CD4-positive, alpha-beta T cell treated with Interleukin-10 for 1 hour (primary cell): ENCODE data around the gene ASB18.

Experiments
- DNase-seq: peaks from one replicate; pipeline ENCODE4 v3.0.0-alpha.2; 2020

Gene ASB18

GRCh38 chr2:236173036-236173728 is 91.0 kb downstream of the ASB18 start:
- no peak for DNase-seq

GRCh38 chr2:236172255-236173035 is 91.8 kb downstream of the ASB18 start:
- DNase-seq, result no peak

GRCh38 chr2:236171680-236172254 is 92.4 kb downstream of the ASB18 start:
- no peak for DNase-seq

GRCh38 chr2:236171181-236171679 is 93.0 kb downstream of the ASB18 start:
- DNase-seq, result no peak

- DNase-seq, result no peak
Measured at GRCh38 chr2:236170590-236171165, 93.5 kb downstream of the ASB18 start.

- DNase-seq, result no peak
Measured at GRCh38 chr2:236169741-236170589, 94.2 kb downstream of the ASB18 start.

GRCh38 chr2:236169151-236169721 is 95.0 kb downstream of the ASB18 start:
- DNase-seq, result no peak

- no peak for DNase-seq
Measured at GRCh38 chr2:236168110-236169080, 95.8 kb downstream of the ASB18 start, which contains the start of gene GBX2. Gene GBX2 (minus strand): TSS chr2:236168386. CDS start chr2:236167971, 415 bp downstream.

- no peak for DNase-seq
Measured at GRCh38 chr2:236167297-236168109, 96.7 kb downstream of the ASB18 start.

GRCh38 chr2:236166796-236167296 is 97.4 kb downstream of the ASB18 start:
- DNase-seq, result no peak

- no peak for DNase-seq
Measured at GRCh38 chr2:236165842-236166795, 98.1 kb downstream of the ASB18 start.

GRCh38 chr2:236164925-236165841 is 99.0 kb downstream of the ASB18 start:
- DNase-seq, result no peak

GRCh38 chr2:236164201-236164924 is 99.8 kb downstream of the ASB18 start:
- DNase-seq, result no peak

GRCh38 chr2:236163471-236164200 is 100.6 kb downstream of the ASB18 start:
- DNase-seq, result no peak

GRCh38 chr2:236162882-236163470 is 101.2 kb downstream of the ASB18 start:
- no peak for DNase-seq
